GM12878 (cell line): ENCODE measurements around the gene GDPD1.

Experiments
- EED ChIP-seq: sonication (generic); IDR thresholded peaks from 2 replicates; pipeline ENCODE4 v1.6.1; 2016; ENCODE audit warnings: antibody characterized with exemption, low read depth
- EP300 ChIP-seq, 2 experiments: fragments of 150-350 bp in 1 of 2; IDR thresholded peaks; 2 replicates each; pipeline ENCODE4 v1.6.1; 2011 to 2012; ENCODE audit warnings: low read depth in 2 of 2, low read length in 2 of 2, borderline replicate concordance in 1 of 2, improper control_type of control experiment in 1 of 2, inconsistent platforms in 1 of 2; ENCODE audit not compliant: control insufficient read depth in 1 of 2
- PML ChIP-seq: IDR thresholded peaks from 2 replicates; pipeline ENCODE4 v1.6.1; 2012; ENCODE audit warnings: low read length, inconsistent platforms
- TAF1 ChIP-seq: IDR thresholded peaks from 2 replicates; pipeline ENCODE4 v1.6.1; 2011; ENCODE audit warnings: mild to moderate bottlenecking, low read depth, low read length, borderline replicate concordance
- TARDBP ChIP-seq: IDR thresholded peaks from 2 replicates; pipeline ENCODE4 v1.6.1; 2016; ENCODE audit warnings: borderline replicate concordance
- TF ChIP-seq, protein P1 (sequence below): fragments of 150-350 bp; IDR thresholded peaks from 2 replicates; pipeline ENCODE4 v1.6.1; 2016; ENCODE audit warnings: low read depth, low read length
- TF ChIP-seq, protein P2 (sequence below): fragments of 450-650 bp; IDR thresholded peaks from 2 replicates; pipeline ENCODE4 v1.6.1; 2017; ENCODE audit warnings: mild to moderate bottlenecking, moderate library complexity
- TF ChIP-seq, protein P3 (sequence below): fragments of 450-650 bp; IDR thresholded peaks from 2 replicates; pipeline ENCODE4 v1.6.1; 2017; ENCODE audit warnings: antibody characterized with exemption, mild to moderate bottlenecking, moderate library complexity
- TF ChIP-seq, protein P4 (sequence below), 3 experiments: IDR thresholded peaks in 2 of 3; conservative IDR thresholded peaks in 1 of 3; 2 replicates each; pipeline ENCODE4 v1.5.1; 2011; ENCODE audit warnings: low read depth in 3 of 3, low read length in 3 of 3, mild to moderate bottlenecking in 3 of 3, control low read depth in 2 of 3, moderate library complexity in 2 of 3, inconsistent platforms in 1 of 3, mixed read lengths in 1 of 3; ENCODE audit not compliant: control insufficient read depth in 2 of 3, insufficient read depth in 1 of 3; ENCODE audit errors: extremely low read depth in 1 of 3
- TF ChIP-seq, protein P5 (sequence below): IDR thresholded peaks from 2 replicates; pipeline ENCODE4 v1.6.1; 2011; ENCODE audit warnings: low read depth, mild to moderate bottlenecking, low read length, moderate library complexity, borderline replicate concordance; ENCODE audit errors: extremely low read depth
- TF ChIP-seq, protein P6 (sequence below): fragments of 450-650 bp; IDR thresholded peaks from 2 replicates; pipeline ENCODE4 v1.6.1; 2017; ENCODE audit warnings: mild to moderate bottlenecking
- TF ChIP-seq, protein P7 (sequence below): IDR thresholded peaks from 2 replicates; pipeline ENCODE4 v1.6.1; 2011; ENCODE audit warnings: low read depth, low read length, improper control_type of control experiment, borderline replicate concordance
- TF ChIP-seq, protein P8 (sequence below): IDR thresholded peaks from 2 replicates; pipeline ENCODE4 v1.6.1; 2012; ENCODE audit warnings: low read depth, low read length, improper control_type of control experiment

DNA sequence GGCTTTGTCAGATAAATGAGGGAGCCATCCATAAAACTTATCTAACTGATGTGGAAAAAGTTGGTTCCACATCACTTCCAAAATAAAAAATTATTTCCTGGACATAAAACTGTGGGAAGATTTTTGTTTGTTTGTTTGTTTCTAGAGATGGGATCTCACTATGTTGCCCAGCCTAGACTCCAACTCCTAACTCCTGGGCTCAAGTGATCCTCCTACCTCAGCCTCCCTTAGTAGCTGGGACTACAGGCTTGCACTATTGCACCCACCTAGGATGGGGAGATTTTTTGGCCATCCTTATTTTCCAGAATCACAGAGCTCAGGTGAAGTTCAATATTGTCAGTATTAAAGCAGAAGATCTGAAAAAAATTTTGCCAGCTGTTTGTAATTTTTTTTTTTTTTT, 34.3 kb upstream of the GDPD1 start:
- TF ChIP-seq, protein P1, sequence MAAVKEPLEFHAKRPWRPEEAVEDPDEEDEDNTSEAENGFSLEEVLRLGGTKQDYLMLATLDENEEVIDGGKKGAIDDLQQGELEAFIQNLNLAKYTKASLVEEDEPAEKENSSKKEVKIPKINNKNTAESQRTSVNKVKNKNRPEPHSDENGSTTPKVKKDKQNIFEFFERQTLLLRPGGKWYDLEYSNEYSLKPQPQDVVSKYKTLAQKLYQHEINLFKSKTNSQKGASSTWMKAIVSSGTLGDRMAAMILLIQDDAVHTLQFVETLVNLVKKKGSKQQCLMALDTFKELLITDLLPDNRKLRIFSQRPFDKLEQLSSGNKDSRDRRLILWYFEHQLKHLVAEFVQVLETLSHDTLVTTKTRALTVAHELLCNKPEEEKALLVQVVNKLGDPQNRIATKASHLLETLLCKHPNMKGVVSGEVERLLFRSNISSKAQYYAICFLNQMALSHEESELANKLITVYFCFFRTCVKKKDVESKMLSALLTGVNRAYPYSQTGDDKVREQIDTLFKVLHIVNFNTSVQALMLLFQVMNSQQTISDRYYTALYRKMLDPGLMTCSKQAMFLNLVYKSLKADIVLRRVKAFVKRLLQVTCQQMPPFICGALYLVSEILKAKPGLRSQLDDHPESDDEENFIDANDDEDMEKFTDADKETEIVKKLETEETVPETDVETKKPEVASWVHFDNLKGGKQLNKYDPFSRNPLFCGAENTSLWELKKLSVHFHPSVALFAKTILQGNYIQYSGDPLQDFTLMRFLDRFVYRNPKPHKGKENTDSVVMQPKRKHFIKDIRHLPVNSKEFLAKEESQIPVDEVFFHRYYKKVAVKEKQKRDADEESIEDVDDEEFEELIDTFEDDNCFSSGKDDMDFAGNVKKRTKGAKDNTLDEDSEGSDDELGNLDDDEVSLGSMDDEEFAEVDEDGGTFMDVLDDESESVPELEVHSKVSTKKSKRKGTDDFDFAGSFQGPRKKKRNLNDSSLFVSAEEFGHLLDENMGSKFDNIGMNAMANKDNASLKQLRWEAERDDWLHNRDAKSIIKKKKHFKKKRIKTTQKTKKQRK = no peak
- TF ChIP-seq, protein P2, sequence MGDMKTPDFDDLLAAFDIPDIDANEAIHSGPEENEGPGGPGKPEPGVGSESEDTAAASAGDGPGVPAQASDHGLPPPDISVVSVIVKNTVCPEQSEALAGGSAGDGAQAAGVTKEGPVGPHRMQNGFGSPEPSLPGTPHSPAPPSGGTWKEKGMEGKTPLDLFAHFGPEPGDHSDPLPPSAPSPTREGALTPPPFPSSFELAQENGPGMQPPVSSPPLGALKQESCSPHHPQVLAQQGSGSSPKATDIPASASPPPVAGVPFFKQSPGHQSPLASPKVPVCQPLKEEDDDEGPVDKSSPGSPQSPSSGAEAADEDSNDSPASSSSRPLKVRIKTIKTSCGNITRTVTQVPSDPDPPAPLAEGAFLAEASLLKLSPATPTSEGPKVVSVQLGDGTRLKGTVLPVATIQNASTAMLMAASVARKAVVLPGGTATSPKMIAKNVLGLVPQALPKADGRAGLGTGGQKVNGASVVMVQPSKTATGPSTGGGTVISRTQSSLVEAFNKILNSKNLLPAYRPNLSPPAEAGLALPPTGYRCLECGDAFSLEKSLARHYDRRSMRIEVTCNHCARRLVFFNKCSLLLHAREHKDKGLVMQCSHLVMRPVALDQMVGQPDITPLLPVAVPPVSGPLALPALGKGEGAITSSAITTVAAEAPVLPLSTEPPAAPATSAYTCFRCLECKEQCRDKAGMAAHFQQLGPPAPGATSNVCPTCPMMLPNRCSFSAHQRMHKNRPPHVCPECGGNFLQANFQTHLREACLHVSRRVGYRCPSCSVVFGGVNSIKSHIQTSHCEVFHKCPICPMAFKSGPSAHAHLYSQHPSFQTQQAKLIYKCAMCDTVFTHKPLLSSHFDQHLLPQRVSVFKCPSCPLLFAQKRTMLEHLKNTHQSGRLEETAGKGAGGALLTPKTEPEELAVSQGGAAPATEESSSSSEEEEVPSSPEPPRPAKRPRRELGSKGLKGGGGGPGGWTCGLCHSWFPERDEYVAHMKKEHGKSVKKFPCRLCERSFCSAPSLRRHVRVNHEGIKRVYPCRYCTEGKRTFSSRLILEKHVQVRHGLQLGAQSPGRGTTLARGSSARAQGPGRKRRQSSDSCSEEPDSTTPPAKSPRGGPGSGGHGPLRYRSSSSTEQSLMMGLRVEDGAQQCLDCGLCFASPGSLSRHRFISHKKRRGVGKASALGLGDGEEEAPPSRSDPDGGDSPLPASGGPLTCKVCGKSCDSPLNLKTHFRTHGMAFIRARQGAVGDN = no peak
- no peak for TF ChIP-seq EP300 (IDR thresholded peaks at IDR 0.05; ENCODE audit: borderline replicate concordance in 1 of 2, control insufficient read depth in 1 of 2, low read depth in 2 of 2, low read length in 2 of 2)
- TF ChIP-seq, protein P3, sequence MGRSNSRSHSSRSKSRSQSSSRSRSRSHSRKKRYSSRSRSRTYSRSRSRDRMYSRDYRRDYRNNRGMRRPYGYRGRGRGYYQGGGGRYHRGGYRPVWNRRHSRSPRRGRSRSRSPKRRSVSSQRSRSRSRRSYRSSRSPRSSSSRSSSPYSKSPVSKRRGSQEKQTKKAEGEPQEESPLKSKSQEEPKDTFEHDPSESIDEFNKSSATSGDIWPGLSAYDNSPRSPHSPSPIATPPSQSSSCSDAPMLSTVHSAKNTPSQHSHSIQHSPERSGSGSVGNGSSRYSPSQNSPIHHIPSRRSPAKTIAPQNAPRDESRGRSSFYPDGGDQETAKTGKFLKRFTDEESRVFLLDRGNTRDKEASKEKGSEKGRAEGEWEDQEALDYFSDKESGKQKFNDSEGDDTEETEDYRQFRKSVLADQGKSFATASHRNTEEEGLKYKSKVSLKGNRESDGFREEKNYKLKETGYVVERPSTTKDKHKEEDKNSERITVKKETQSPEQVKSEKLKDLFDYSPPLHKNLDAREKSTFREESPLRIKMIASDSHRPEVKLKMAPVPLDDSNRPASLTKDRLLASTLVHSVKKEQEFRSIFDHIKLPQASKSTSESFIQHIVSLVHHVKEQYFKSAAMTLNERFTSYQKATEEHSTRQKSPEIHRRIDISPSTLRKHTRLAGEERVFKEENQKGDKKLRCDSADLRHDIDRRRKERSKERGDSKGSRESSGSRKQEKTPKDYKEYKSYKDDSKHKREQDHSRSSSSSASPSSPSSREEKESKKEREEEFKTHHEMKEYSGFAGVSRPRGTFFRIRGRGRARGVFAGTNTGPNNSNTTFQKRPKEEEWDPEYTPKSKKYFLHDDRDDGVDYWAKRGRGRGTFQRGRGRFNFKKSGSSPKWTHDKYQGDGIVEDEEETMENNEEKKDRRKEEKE = no peak
- TF ChIP-seq, protein P4, sequence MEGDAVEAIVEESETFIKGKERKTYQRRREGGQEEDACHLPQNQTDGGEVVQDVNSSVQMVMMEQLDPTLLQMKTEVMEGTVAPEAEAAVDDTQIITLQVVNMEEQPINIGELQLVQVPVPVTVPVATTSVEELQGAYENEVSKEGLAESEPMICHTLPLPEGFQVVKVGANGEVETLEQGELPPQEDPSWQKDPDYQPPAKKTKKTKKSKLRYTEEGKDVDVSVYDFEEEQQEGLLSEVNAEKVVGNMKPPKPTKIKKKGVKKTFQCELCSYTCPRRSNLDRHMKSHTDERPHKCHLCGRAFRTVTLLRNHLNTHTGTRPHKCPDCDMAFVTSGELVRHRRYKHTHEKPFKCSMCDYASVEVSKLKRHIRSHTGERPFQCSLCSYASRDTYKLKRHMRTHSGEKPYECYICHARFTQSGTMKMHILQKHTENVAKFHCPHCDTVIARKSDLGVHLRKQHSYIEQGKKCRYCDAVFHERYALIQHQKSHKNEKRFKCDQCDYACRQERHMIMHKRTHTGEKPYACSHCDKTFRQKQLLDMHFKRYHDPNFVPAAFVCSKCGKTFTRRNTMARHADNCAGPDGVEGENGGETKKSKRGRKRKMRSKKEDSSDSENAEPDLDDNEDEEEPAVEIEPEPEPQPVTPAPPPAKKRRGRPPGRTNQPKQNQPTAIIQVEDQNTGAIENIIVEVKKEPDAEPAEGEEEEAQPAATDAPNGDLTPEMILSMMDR (IDR thresholded peaks at IDR 0.05 in 2 of 3, conservative IDR thresholded peaks at IDR 0.05 in 1 of 3; ENCODE audit: control insufficient read depth in 2 of 3, extremely low read depth in 1 of 3, insufficient read depth in 1 of 3, low read depth in 3 of 3, low read length in 3 of 3) = no peak
- TF ChIP-seq, protein P5, sequence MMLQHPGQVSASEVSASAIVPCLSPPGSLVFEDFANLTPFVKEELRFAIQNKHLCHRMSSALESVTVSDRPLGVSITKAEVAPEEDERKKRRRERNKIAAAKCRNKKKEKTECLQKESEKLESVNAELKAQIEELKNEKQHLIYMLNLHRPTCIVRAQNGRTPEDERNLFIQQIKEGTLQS = no peak
- TF ChIP-seq, protein P6, sequence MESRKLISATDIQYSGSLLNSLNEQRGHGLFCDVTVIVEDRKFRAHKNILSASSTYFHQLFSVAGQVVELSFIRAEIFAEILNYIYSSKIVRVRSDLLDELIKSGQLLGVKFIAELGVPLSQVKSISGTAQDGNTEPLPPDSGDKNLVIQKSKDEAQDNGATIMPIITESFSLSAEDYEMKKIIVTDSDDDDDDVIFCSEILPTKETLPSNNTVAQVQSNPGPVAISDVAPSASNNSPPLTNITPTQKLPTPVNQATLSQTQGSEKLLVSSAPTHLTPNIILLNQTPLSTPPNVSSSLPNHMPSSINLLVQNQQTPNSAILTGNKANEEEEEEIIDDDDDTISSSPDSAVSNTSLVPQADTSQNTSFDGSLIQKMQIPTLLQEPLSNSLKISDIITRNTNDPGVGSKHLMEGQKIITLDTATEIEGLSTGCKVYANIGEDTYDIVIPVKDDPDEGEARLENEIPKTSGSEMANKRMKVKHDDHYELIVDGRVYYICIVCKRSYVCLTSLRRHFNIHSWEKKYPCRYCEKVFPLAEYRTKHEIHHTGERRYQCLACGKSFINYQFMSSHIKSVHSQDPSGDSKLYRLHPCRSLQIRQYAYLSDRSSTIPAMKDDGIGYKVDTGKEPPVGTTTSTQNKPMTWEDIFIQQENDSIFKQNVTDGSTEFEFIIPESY = no peak
- TF ChIP-seq TARDBP = no peak
- TF ChIP-seq, protein P7, sequence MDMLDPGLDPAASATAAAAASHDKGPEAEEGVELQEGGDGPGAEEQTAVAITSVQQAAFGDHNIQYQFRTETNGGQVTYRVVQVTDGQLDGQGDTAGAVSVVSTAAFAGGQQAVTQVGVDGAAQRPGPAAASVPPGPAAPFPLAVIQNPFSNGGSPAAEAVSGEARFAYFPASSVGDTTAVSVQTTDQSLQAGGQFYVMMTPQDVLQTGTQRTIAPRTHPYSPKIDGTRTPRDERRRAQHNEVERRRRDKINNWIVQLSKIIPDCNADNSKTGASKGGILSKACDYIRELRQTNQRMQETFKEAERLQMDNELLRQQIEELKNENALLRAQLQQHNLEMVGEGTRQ = no peak
- TF ChIP-seq EED = no peak
- no peak for TF ChIP-seq TAF1
- TF ChIP-seq, protein P8, sequence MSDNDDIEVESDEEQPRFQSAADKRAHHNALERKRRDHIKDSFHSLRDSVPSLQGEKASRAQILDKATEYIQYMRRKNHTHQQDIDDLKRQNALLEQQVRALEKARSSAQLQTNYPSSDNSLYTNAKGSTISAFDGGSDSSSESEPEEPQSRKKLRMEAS = no peak
- no peak for TF ChIP-seq PML
